K562 (cell line): Measurements from ENCODE around the gene SCARF2. TPM values are rescaled to one million over a fixed set of nuclear protein-coding genes. Genes with fewer than 3 reads are reported as not detected.
A peak's percentile ranks its signal among the peaks of the same experiment; 100 is the strongest.
"Not testable (repeated sequence)": the region's sequence is repeated elsewhere in the genome, so short reads cannot be mapped to it uniquely, and the experiment has no call there.

Source experiments
- ATAC-seq: fragments of 200-7000 bp; cut with Tn5 transposase; 3 replicates; pipeline ENCODE4 v1.9.1; 2020; ENCODE audit warnings: moderate library complexity
- BruUV-seq: library from RNA; stranded (reverse); fragments of 400-500 nt; replicated peaks from 2 replicates; lab custom pipeline; 2021; lab: Mats Ljungman, UMichigan
- CTCF ChIA-PET: fragments of 300-600 bp; formaldehyde crosslinking; extraction: SDS; loops from one replicate; lab custom pipeline; 2021; ENCODE audit warnings: low intra/inter-chr PET ratio; lab: Yijun Ruan, JAX
- POLR2A ChIA-PET: fragments of 300-600, 350-650 bp; sonication (Branson Sonifier 250); formaldehyde crosslinking; extraction: SDS; loops from one replicate; lab custom pipeline; 2021; ENCODE audit warnings: antibody characterized with exemption, inconsistent platforms; lab: Yijun Ruan, JAX
- DNase-seq, 4 experiments: peaks; one replicate each; pipeline versions ENCODE4 v3.0.0 to v3.0.0-alpha.2; 2011 to 2018; ENCODE audit warnings: low spot score in 3 of 4, mixed read lengths in 3 of 4; ENCODE audit errors: extremely low read depth in 1 of 4
- FAIRE-seq: peaks from 2 replicates; lab custom pipeline; 2011; peaks lifted over from hg19 to GRCh38; lab: Jason Lieb, UNC
- H2AFZ ChIP-seq: 2 replicates; pipeline ENCODE4 v1.6.0; 2011; ENCODE audit warnings: low read depth, low read length, control low read depth, inconsistent platforms
- H3K27ac ChIP-seq: fragments of 200-600 bp; 3 replicates; pipeline ENCODE4 v1.8.0; 2011; ENCODE audit warnings: low read depth, mild to moderate bottlenecking, control low read depth, inconsistent platforms, low read length, moderate library complexity, mixed read lengths; ENCODE audit errors: extremely low read depth
- H3K27me3 ChIP-seq, 2 experiments: fragments of 300-600 bp in 1 of 2; 2 replicates in 1 of 2; 3 replicates in 1 of 2; pipeline versions ENCODE4 v1.6.0 to v1.8.0; 2011; ENCODE audit warnings: inconsistent platforms in 2 of 2, low read length in 2 of 2, mild to moderate bottlenecking in 1 of 2, mixed read lengths in 1 of 2, moderate library complexity in 1 of 2; ENCODE audit not compliant: control insufficient read depth in 2 of 2, insufficient read depth in 2 of 2
- H3K36me3 ChIP-seq: fragments of 300-600 bp; 3 replicates; pipeline ENCODE4 v1.8.0; 2011; ENCODE audit warnings: mild to moderate bottlenecking, low read length, inconsistent platforms; ENCODE audit not compliant: control insufficient read depth, insufficient read depth
- H3K4me1 ChIP-seq, 2 experiments: fragments of 200-600 bp in 1 of 2; replicated peaks in 1 of 2; 2 replicates in 1 of 2; 3 replicates in 1 of 2; pipeline versions ENCODE4 v1.5.1 to v1.8.0; 2011; ENCODE audit warnings: inconsistent platforms in 2 of 2, low read length in 2 of 2, mild to moderate bottlenecking in 1 of 2, mixed read lengths in 1 of 2, moderate library complexity in 1 of 2; ENCODE audit not compliant: control insufficient read depth in 2 of 2, insufficient read depth in 2 of 2
- H3K4me2 ChIP-seq: 2 replicates; pipeline ENCODE4 v1.6.1; 2011; ENCODE audit warnings: low read length, control low read depth, inconsistent platforms, mixed read lengths; ENCODE audit not compliant: insufficient read depth
- H3K4me3 ChIP-seq: fragments of 200-600 bp; sonication (generic), shearing (Covaris generic); 2 replicates; pipeline ENCODE4 v1.5.1; 2016; ENCODE audit warnings: control low read depth, inconsistent platforms
- H3K79me2 ChIP-seq: fragments of 200-600 bp; 3 replicates; pipeline ENCODE4 v1.8.0; 2011; ENCODE audit warnings: low read length, inconsistent platforms; ENCODE audit not compliant: control insufficient read depth, insufficient read depth
- H3K9ac ChIP-seq, 2 experiments: 2 replicates each; pipeline versions ENCODE4 v1.6.0 to v1.6.1; 2011; ENCODE audit warnings: low read depth in 2 of 2, low read length in 2 of 2, control low read depth in 1 of 2, inconsistent platforms in 1 of 2, mild to moderate bottlenecking in 1 of 2, mixed read lengths in 1 of 2; ENCODE audit not compliant: insufficient read depth in 1 of 2
- H3K9me1 ChIP-seq: one replicate; pipeline ENCODE4 v1.6.0; 2011; ENCODE audit warnings: inconsistent platforms, mild to moderate bottlenecking, low read length, moderate library complexity; ENCODE audit not compliant: control insufficient read depth, insufficient read depth
- H3K9me3 ChIP-seq: replicated peaks from 2 replicates; pipeline ENCODE4 v1.5.1; 2011; ENCODE audit warnings: low read depth, low read length, inconsistent platforms; ENCODE audit not compliant: control insufficient read depth, insufficient read depth
- H4K20me1 ChIP-seq: replicated peaks from 2 replicates; pipeline ENCODE4 v1.6.1; 2011; ENCODE audit warnings: low read length, inconsistent platforms, mixed read lengths; ENCODE audit not compliant: control insufficient read depth, insufficient read depth
- CEBPB ChIP-seq: fragments of 450-650 bp; IDR thresholded peaks from 2 replicates; pipeline ENCODE4 v1.6.1; 2016; ENCODE audit warnings: missing genetic modification characterization, missing compliant biosample characterization
- CEBPG ChIP-seq, 3 experiments: fragments of 200-800 bp in 1 of 3; sonication (Bioruptor generic) in 1 of 3; sonication (generic) in 1 of 3; formaldehyde crosslinking in 1 of 3; IDR thresholded peaks in 2 of 3; conservative IDR thresholded peaks in 1 of 3; 2 replicates each; pipeline versions ENCODE4 v1.6.1 to v1.8.0; 2016 to 2022; ENCODE audit warnings: missing compliant biosample characterization in 2 of 3, missing genetic modification characterization in 2 of 3, mild to moderate bottlenecking in 1 of 3, missing genetic modification reagents in 1 of 3
- DDX20 ChIP-seq: fragments of 450-650 bp; IDR thresholded peaks from 2 replicates; pipeline ENCODE4 v1.6.1; 2016; ENCODE audit warnings: missing genetic modification characterization, low read depth, mild to moderate bottlenecking, missing compliant biosample characterization, moderate library complexity
- DPF2 ChIP-seq: fragments of 450-650 bp; IDR thresholded peaks from 2 replicates; pipeline ENCODE4 v1.6.1; 2016
- HLTF ChIP-seq: fragments of 450-650 bp; IDR thresholded peaks from 2 replicates; pipeline ENCODE4 v1.6.1; 2016
- MAFG ChIP-seq: fragments of 450-650 bp; conservative IDR thresholded peaks from 2 replicates; pipeline ENCODE4 v1.6.1; 2016; ENCODE audit warnings: missing genetic modification characterization, missing compliant biosample characterization
- ZNF232 ChIP-seq: sonication (generic); formaldehyde crosslinking; IDR thresholded peaks from 2 replicates; pipeline ENCODE4 v1.8.0; 2022; ENCODE audit warnings: mild to moderate bottlenecking, missing genetic modification reagents
- WGBS: fragments of 100-300 bp; shearing (Covaris generic); methylation state at CpG from one replicate; pipeline ENCODE4 v1.1.6; 2016; ENCODE audit warnings: low coverage, mixed read lengths; ENCODE audit not compliant: insufficient coverage; ENCODE audit errors: missing lambda C conversion rate; 5-methylcytosine and 5-hydroxymethylcytosine counted together
- in situ Hi-C: fragments of 300-500 bp; cut with MboI; formaldehyde crosslinking; loops from 4 replicates; pipeline ENCODE4 v1.15.0; 2018; ENCODE audit warnings: inconsistent platforms, mixed read lengths
- intact Hi-C: fragments of 100-400 bp; cut with micrococcal nuclease; formaldehyde crosslinking; loops from 2 replicates; pipeline ENCODE4 v1.14.2; 2022
- polyA plus RNA-seq, 8 experiments: library from polyadenylated mRNA; depleted of rRNA in 4 of 8; stranded (reverse) in 5 of 8; unstranded in 3 of 8; fragments of >200 nt; fragmentation: Nextera tagmentation in 2 of 8; fragmentation: Illumina TruSeq in 1 of 8; extraction: Ambion mirVana in 2 of 8; extraction: Trizol in 1 of 8; gene quantifications; 2 replicates each; pipeline versions ENCODE4 v1.2.1 to v1.2.3, GENCODE V29; 2011 to 2014; ENCODE audit warnings: inconsistent platforms in 1 of 8, missing spikeins in 1 of 8
- total RNA-seq, 7 experiments: library from RNA; depleted of rRNA in 6 of 7; stranded (reverse); fragments of >200 nt in 6 of 7; fragmentation: Illumina TruSeq in 2 of 7; extraction: Trizol in 2 of 7; gene quantifications; 2 replicates each; pipeline versions ENCODE4 v1.2.1 to v1.2.3, GENCODE V29; 2011 to 2021; ENCODE audit warnings: low replicate concordance in 1 of 7
- TF ChIP-seq, protein P1 (sequence below): IDR thresholded peaks from 2 replicates; pipeline ENCODE4 v1.6.1; 2016; ENCODE audit warnings: missing genetic modification characterization, missing compliant biosample characterization

The SCARF2 gene
- total and polyA plus RNA-seq, 9 of the 15 experiments (the other 6 are each of a cell fraction or from before 2014, with no cell fraction given), result 0.06 to 0.32 (median 0.21) TPM; not detected in 5

DNA sequence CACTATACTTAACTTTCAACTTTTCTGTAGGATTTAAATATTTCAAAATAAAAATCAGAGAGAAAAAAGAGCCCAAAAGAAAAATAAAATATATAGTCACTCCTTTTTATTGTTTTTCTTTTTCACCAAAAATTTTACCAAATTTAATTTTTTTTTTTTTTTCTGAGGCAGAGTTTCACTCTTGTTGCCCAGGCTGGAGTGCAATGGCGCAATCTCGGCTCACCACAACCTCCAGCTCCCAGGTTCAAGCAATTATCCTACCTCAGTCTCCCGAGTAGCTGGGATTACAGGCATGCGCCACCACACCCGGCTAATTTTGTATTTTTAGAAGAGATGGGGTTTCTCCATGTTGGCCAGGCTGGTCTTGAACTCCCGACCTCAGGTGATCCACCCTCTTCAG, 40.4 kb upstream of the SCARF2 start:
- DNase-seq, H3K9me3 ChIP-seq, H3K9me1 ChIP-seq, H3K27ac ChIP-seq, BruUV-seq, H4K20me1 ChIP-seq, H3K4me3 ChIP-seq, ATAC-seq, H3K4me2 ChIP-seq, H3K4me1 ChIP-seq, H2AFZ ChIP-seq, intact Hi-C loops, H3K9ac ChIP-seq, H3K36me3 ChIP-seq, in situ Hi-C loops, FAIRE-seq, H3K27me3 ChIP-seq, H3K79me2 ChIP-seq: not testable (repeated sequence)
- POLR2A ChIA-PET, result interaction anchor here (1.3 to 9.2 kb wide), 4 partner anchors 10 to 21 kb away, joined by 6 to 74 read pairs (median 7); partner anchors contain the start of gene KLHL22
- CTCF ChIA-PET, result interaction anchor here (0.7 kb wide), 1 partner anchor 1014 kb away, joined by 5 read pairs; no protein-coding TSS in a partner anchor
- TF ChIP-seq DPF2, result 0 out of 2 replicates have a peak, but pooled peaks have one; percentile 17
- peak; percentile 21; the same call in 1 of the 2 replicates for TF ChIP-seq ZNF232 (CRISPR knock-in tag)
- TF ChIP-seq CEBPB (tag), result peak; percentile 74
- 0 out of 2 replicates have a peak, but pooled peaks have one; percentile 13 for TF ChIP-seq DDX20 (tag)
- TF ChIP-seq HLTF, result 0 out of 2 replicates have a peak, but pooled peaks have one; percentile 44
- TF ChIP-seq CEBPG (CRISPR knock-in tag; IDR thresholded peaks at IDR 0.05), result peak; percentile 48; the same call in 1 of the 2 replicates
- peak in 1 of 2 experiments; percentile 61; a peak in 2 of 4 replicates for TF ChIP-seq CEBPG (tag; conservative IDR thresholded peaks at IDR 0.05 in 1 of 2, IDR thresholded peaks at IDR 0.05 in 1 of 2)
- TF ChIP-seq, protein P1, sequence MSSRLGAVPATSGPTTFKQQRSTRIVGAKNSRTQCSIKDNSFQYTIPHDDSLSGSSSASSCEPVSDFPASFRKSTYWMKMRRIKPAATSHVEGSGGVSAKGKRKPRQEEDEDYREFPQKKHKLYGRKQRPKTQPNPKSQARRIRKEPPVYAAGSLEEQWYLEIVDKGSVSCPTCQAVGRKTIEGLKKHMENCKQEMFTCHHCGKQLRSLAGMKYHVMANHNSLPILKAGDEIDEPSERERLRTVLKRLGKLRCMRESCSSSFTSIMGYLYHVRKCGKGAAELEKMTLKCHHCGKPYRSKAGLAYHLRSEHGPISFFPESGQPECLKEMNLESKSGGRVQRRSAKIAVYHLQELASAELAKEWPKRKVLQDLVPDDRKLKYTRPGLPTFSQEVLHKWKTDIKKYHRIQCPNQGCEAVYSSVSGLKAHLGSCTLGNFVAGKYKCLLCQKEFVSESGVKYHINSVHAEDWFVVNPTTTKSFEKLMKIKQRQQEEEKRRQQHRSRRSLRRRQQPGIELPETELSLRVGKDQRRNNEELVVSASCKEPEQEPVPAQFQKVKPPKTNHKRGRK, result peak; percentile 78
- TF ChIP-seq MAFG (tag), result 0 out of 2 replicates have a peak, but pooled peaks have one; percentile 5
- 63% methylated on average over 6 of the region's 6 CpGs for WGBS
